ENCODE results near the gene WDR64. TPM values are rescaled to one million over a fixed set of nuclear protein-coding genes. Genes with fewer than 3 reads are reported as not detected.

WDR64 gene
- total and polyA plus RNA-seq, 2 of the 13 experiments (the other 11 are each of a cell fraction or from before 2014, with no cell fraction given) = not detected

GRCh38 chr1:241640867-241641622 is 11.0 kb upstream of the WDR64 start (continued):
- no peak for TF ChIP-seq CERS6 (CRISPR knock-in tag; IDR thresholded peaks at IDR 0.05)
- TF ChIP-seq NR2F1 (CRISPR knock-in tag; IDR thresholded peaks at IDR 0.05) = no peak
- TF ChIP-seq KDM6A (CRISPR knock-in tag; IDR thresholded peaks at IDR 0.05; ENCODE audit: low read depth) = no peak
- TF ChIP-seq SETDB1 (CRISPR knock-in tag; IDR thresholded peaks at IDR 0.05; ENCODE audit: borderline replicate concordance) = no peak; the same call in 1 of the 2 replicates
- TF ChIP-seq TEAD3 (CRISPR knock-in tag; optimal IDR thresholded peaks at IDR 0.05; ENCODE audit: borderline replicate concordance) = peak; percentile 5
- TF ChIP-seq PAX8 (CRISPR knock-in tag; IDR thresholded peaks at IDR 0.05; ENCODE audit: borderline replicate concordance) = no peak
- peak; percentile 88 for TF ChIP-seq CEBPB (IDR thresholded peaks at IDR 0.05; ENCODE audit: borderline replicate concordance, low read depth, low read length)
- no peak for TF ChIP-seq GATAD1 (CRISPR knock-in tag; IDR thresholded peaks at IDR 0.05)
- no peak for TF ChIP-seq ZNF773 (CRISPR knock-in tag; IDR thresholded peaks at IDR 0.05; ENCODE audit: borderline replicate concordance)
- TF ChIP-seq ZNF549 (CRISPR knock-in tag; IDR thresholded peaks at IDR 0.05) = no peak
- TF ChIP-seq ZNF367 (CRISPR knock-in tag; IDR thresholded peaks at IDR 0.05; ENCODE audit: borderline replicate concordance) = no peak
- no peak for TF ChIP-seq TCF12 (IDR thresholded peaks at IDR 0.05)
- no peak for TF ChIP-seq TCF12 (CRISPR knock-in tag; IDR thresholded peaks at IDR 0.05)
- TF ChIP-seq ZNF296 (CRISPR knock-in tag; conservative IDR thresholded peaks at IDR 0.05) = no peak
- no peak for TF ChIP-seq ZNF546 (CRISPR knock-in tag; conservative IDR thresholded peaks at IDR 0.05)
- 0 out of 2 replicates have a peak, but pooled peaks have one; percentile 33 for TF ChIP-seq HMG20A (CRISPR knock-in tag; IDR thresholded peaks at IDR 0.05; ENCODE audit: borderline replicate concordance)
- no peak for TF ChIP-seq ZNF224 (CRISPR knock-in tag; IDR thresholded peaks at IDR 0.05)
- TF ChIP-seq NFYC (CRISPR knock-in tag; IDR thresholded peaks at IDR 0.05) = 0 out of 2 replicates have a peak, but pooled peaks have one; percentile 18
- peak; percentile 20; the same call in 1 of the 2 replicates for TF ChIP-seq HDAC2 (CRISPR knock-in tag; IDR thresholded peaks at IDR 0.05)
- no peak for TF ChIP-seq FOSL1 (CRISPR knock-in tag; IDR thresholded peaks at IDR 0.05; ENCODE audit: borderline replicate concordance)
- 0 out of 2 replicates have a peak, but pooled peaks have one; percentile 19 for TF ChIP-seq ZNF264 (CRISPR knock-in tag; IDR thresholded peaks at IDR 0.05)
- TF ChIP-seq ZNF205 (CRISPR knock-in tag; IDR thresholded peaks at IDR 0.05) = no peak
- no peak for TF ChIP-seq NBN (conservative IDR thresholded peaks at IDR 0.05)
- TF ChIP-seq ETV5 (CRISPR knock-in tag; IDR thresholded peaks at IDR 0.05; ENCODE audit: borderline replicate concordance) = 0 out of 2 replicates have a peak, but pooled peaks have one; percentile 6
- TF ChIP-seq TRIM22 (IDR thresholded peaks at IDR 0.05) = no peak
- TF ChIP-seq XRCC5 (optimal IDR thresholded peaks at IDR 0.05; ENCODE audit: low read length) = no peak
- TF ChIP-seq ZNF556 (CRISPR knock-in tag; IDR thresholded peaks at IDR 0.05; ENCODE audit: borderline replicate concordance) = 0 out of 2 replicates have a peak, but pooled peaks have one; percentile 8
- no peak for TF ChIP-seq NR1H2 (CRISPR knock-in tag; IDR thresholded peaks at IDR 0.05; ENCODE audit: borderline replicate concordance, low read depth)
- peak; percentile 11; the same call in 1 of the 2 replicates for TF ChIP-seq SMC3 (IDR thresholded peaks at IDR 0.05; ENCODE audit: low read length)
- TF ChIP-seq SALL1 (CRISPR knock-in tag; IDR thresholded peaks at IDR 0.05) = peak; percentile 47; the same call in 1 of the 2 replicates
- TF ChIP-seq CCAR2 (optimal IDR thresholded peaks at IDR 0.05; ENCODE audit: low read depth, low read length) = no peak
- no peak for TF ChIP-seq SMAD3 (CRISPR knock-in tag; IDR thresholded peaks at IDR 0.05)
